HG03045 (cell line): ENCODE data around the gene NETO2.
"Not testable (repeated sequence)": the region's sequence is repeated elsewhere in the genome, so short reads cannot be mapped to it uniquely, and the experiment has no call there.

Experiments used
- ATAC-seq: cut with Tn5 transposase; IDR thresholded peaks from one replicate; pipeline ENCODE4 v1.9.1; 2021; ENCODE audit warnings: mild to moderate bottlenecking, moderate library complexity; ENCODE audit not compliant: unreplicated experiment

The NETO2 gene

GRCh38 chr16:47136099-47136842 is 7.5 kb downstream of the NETO2 start:
- no peak for ATAC-seq

- no peak for ATAC-seq
These were observed 9.2 kb downstream of the NETO2 start for GRCh38 chr16:47134550-47134949.

- ATAC-seq, result no peak
These were observed 11.4 kb downstream of the NETO2 start for GRCh38 chr16:47132308-47132707.

GRCh38 chr16:47129755-47130435 is 13.8 kb downstream of the NETO2 start:
- no peak for ATAC-seq

- no peak for ATAC-seq
These were observed 16.2 kb downstream of the NETO2 start for GRCh38 chr16:47127541-47127940.

GRCh38 chr16:47125757-47126156 is 18.0 kb downstream of the NETO2 start:
- no peak for ATAC-seq

- ATAC-seq, result no peak
These were observed 30.6 kb downstream of the NETO2 start for GRCh38 chr16:47113130-47113529.

GRCh38 chr16:47110939-47111338 is 32.8 kb downstream of the NETO2 start:
- no peak for ATAC-seq

GRCh38 chr16:47109361-47109760 is 34.4 kb downstream of the NETO2 start:
- no peak for ATAC-seq

GRCh38 chr16:47102921-47103320 is 40.8 kb downstream of the NETO2 start:
- ATAC-seq, result not testable (repeated sequence)

- ATAC-seq, result not testable (repeated sequence)
These were observed 46.6 kb downstream of the NETO2 start for GRCh38 chr16:47097154-47097553.

- ATAC-seq, result no peak
These were observed 47.4 kb downstream of the NETO2 start for GRCh38 chr16:47096297-47096696.

- no peak for ATAC-seq
These were observed 59.5 kb downstream of the NETO2 start for GRCh38 chr16:47084198-47084597.

- no peak for ATAC-seq
These were observed 61.5 kb downstream of the NETO2 start for GRCh38 chr16:47082099-47082865.

GRCh38 chr16:47081115-47081514 is 62.6 kb downstream of the NETO2 start:
- ATAC-seq, result no peak

GRCh38 chr16:47079860-47080259 is 63.9 kb downstream of the NETO2 start:
- no peak for ATAC-seq

GRCh38 chr16:47073223-47074155 is 70.3 kb downstream of the NETO2 start:
- ATAC-seq, result no peak

- no peak for ATAC-seq
These were observed 71.6 kb downstream of the NETO2 start for GRCh38 chr16:47072158-47072557.

GRCh38 chr16:47069841-47070584 is 73.7 kb downstream of the NETO2 start:
- no peak for ATAC-seq

- ATAC-seq, result no peak
These were observed 74.4 kb downstream of the NETO2 start for GRCh38 chr16:47069313-47069712.
